Fibroblast of lung (primary cell): ENCODE data around the gene APBA2.

Source experiments
- EZH2 ChIP-seq: IDR thresholded peaks from 2 replicates; pipeline ENCODE4 v1.5.1; 2012; ENCODE audit warnings: low read length, control low read depth, mild to moderate bottlenecking; ENCODE audit errors: missing control alignments
- TF ChIP-seq, protein P1 (sequence below), 2 donors: IDR thresholded peaks in 1 of 2; conservative IDR thresholded peaks in 1 of 2; 1 replicate in 1 of 2; 2 replicates in 1 of 2; pipeline ENCODE4 v1.5.1; 2011 to 2012; ENCODE audit warnings: low read length in 2 of 2, control low read depth in 1 of 2, inconsistent platforms in 1 of 2, low read depth in 1 of 2, mild to moderate bottlenecking in 1 of 2

DNA sequence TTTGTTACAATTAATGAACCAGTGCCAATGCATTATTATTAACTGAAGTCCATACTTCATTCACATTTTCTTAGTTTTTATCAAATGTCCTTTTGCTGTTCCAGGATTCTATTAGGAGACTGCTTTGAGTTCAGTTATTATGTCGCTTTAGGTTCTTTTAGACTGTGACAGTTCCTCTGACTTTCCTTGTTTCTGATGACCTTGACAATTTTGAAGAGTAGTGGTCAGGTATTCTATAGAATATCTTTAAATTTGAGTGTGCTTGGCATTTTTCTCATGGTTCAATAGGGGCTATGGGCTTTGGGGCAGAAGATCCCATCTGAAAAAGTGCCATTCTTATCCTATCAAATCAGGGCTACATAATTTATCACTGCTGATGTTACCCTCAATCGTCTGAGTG lies 126.3 kb downstream of the APBA2 start:
- TF ChIP-seq, protein P1, sequence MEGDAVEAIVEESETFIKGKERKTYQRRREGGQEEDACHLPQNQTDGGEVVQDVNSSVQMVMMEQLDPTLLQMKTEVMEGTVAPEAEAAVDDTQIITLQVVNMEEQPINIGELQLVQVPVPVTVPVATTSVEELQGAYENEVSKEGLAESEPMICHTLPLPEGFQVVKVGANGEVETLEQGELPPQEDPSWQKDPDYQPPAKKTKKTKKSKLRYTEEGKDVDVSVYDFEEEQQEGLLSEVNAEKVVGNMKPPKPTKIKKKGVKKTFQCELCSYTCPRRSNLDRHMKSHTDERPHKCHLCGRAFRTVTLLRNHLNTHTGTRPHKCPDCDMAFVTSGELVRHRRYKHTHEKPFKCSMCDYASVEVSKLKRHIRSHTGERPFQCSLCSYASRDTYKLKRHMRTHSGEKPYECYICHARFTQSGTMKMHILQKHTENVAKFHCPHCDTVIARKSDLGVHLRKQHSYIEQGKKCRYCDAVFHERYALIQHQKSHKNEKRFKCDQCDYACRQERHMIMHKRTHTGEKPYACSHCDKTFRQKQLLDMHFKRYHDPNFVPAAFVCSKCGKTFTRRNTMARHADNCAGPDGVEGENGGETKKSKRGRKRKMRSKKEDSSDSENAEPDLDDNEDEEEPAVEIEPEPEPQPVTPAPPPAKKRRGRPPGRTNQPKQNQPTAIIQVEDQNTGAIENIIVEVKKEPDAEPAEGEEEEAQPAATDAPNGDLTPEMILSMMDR (conservative IDR thresholded peaks at IDR 0.05 in 1 of 2, IDR thresholded peaks at IDR 0.05 in 1 of 2; ENCODE audit: low read depth in 1 of 2, low read length in 2 of 2): no peak
- no peak for TF ChIP-seq EZH2
